Stimulated activated CD8-positive, alpha-beta memory T cell treated with anti-CD3 and anti-CD28 coated beads, Interleukin-7, amount 100 ng/mL, for 4 hours (primary cell): ENCODE measurements around the gene LTBR.

Experiments
- DNase-seq, 2 donors: peaks; one replicate each; pipeline ENCODE4 v3.0.0-alpha.2; 2020; ENCODE audit warnings: low read depth in 2 of 2

The LTBR gene

GRCh38 chr12:6346235-6346832 lies 37.6 kb upstream of the LTBR start:
- no peak for DNase-seq

- DNase-seq = no peak
These were observed 37.0 kb upstream of the LTBR start for GRCh38 chr12:6346942-6347341.

GRCh38 chr12:6347367-6348338 lies 36.3 kb upstream of the LTBR start:
- DNase-seq = no peak

- DNase-seq = no peak
These were observed 32.3 kb upstream of the LTBR start for GRCh38 chr12:6351622-6352021.

GRCh38 chr12:6352193-6353173 lies 31.5 kb upstream of the LTBR start:
- no peak for DNase-seq

- no peak for DNase-seq
These were observed 29.2 kb upstream of the LTBR start for GRCh38 chr12:6354495-6355393.

- no peak for DNase-seq
These were observed 28.2 kb upstream of the LTBR start for GRCh38 chr12:6355491-6356373.

GRCh38 chr12:6356374-6356820 lies 27.6 kb upstream of the LTBR start:
- DNase-seq = no peak

GRCh38 chr12:6358881-6359280 lies 25.1 kb upstream of the LTBR start:
- no peak for DNase-seq

GRCh38 chr12:6360080-6360571 lies 23.8 kb upstream of the LTBR start:
- DNase-seq = no peak

GRCh38 chr12:6360578-6361490 lies 23.1 kb upstream of the LTBR start:
- DNase-seq = no peak

- no peak for DNase-seq
These were observed 22.1 kb upstream of the LTBR start for GRCh38 chr12:6361834-6362233.

GRCh38 chr12:6362403-6362802 lies 21.6 kb upstream of the LTBR start:
- no peak for DNase-seq

GRCh38 chr12:6363010-6363329 lies 21.0 kb upstream of the LTBR start:
- DNase-seq = no peak

- peak; percentile 35 to 74 for DNase-seq
These were observed 20.5 kb upstream of the LTBR start for GRCh38 chr12:6363330-6364043.

- DNase-seq = no peak
These were observed 20.0 kb upstream of the LTBR start for GRCh38 chr12:6364044-6364374.

GRCh38 chr12:6367065-6367968 lies 16.6 kb upstream of the LTBR start:
- DNase-seq = peak; percentile 35 to 42
